ENCODE results near the gene KMT2A.

KMT2A gene

DNA sequence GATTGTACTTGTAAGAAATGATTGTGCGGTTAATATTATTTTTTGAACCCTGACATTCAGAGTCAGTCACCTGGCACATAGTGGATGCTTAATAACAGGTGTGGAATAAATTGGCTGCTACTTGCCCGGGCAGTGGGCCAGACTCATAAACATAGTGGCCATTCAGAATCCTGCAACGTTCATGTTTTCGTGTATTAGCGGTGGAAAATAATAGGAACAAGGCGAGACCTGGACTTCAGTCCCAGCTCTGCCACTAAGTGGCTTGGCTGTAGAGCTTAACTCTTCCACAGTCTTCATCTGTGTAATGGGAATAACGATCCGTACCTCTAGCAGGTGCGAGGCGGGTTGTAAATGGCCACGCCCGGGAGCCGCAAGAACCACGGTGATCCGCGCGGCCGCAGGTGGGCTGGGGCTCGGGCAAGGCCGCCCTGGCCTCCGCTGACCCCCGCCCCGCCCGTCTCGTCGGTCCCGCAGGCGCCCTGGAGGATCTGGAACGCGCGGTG, 93.9 kb downstream of the KMT2A start:
- Histone ChIP-seq H3K36me3 (peaks cover 1% of the 10 kb centered on the region), H3K4me1 (ENCODE audit: control insufficient read depth in 1 of 2, insufficient read depth in 1 of 2, low read depth in 1 of 2, low read length in 1 of 2) (peaks cover 14 to 16% of the 10 kb centered on the region in 2 experiments), H3K4me3 (ENCODE audit: low read depth in 1 of 2, low read length in 1 of 2) (peak overlapping the region; percentile 56 to 63), H3K9me3 (no peaks in the 10 kb centered on the region), H3K27me3 (peaks cover 39% of the 10 kb centered on the region), H3K27ac (no peak overlapping the region)
- TF ChIP-seq, protein P1, sequence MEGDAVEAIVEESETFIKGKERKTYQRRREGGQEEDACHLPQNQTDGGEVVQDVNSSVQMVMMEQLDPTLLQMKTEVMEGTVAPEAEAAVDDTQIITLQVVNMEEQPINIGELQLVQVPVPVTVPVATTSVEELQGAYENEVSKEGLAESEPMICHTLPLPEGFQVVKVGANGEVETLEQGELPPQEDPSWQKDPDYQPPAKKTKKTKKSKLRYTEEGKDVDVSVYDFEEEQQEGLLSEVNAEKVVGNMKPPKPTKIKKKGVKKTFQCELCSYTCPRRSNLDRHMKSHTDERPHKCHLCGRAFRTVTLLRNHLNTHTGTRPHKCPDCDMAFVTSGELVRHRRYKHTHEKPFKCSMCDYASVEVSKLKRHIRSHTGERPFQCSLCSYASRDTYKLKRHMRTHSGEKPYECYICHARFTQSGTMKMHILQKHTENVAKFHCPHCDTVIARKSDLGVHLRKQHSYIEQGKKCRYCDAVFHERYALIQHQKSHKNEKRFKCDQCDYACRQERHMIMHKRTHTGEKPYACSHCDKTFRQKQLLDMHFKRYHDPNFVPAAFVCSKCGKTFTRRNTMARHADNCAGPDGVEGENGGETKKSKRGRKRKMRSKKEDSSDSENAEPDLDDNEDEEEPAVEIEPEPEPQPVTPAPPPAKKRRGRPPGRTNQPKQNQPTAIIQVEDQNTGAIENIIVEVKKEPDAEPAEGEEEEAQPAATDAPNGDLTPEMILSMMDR (IDR thresholded peaks at IDR 0.05), result no peak

DNA sequence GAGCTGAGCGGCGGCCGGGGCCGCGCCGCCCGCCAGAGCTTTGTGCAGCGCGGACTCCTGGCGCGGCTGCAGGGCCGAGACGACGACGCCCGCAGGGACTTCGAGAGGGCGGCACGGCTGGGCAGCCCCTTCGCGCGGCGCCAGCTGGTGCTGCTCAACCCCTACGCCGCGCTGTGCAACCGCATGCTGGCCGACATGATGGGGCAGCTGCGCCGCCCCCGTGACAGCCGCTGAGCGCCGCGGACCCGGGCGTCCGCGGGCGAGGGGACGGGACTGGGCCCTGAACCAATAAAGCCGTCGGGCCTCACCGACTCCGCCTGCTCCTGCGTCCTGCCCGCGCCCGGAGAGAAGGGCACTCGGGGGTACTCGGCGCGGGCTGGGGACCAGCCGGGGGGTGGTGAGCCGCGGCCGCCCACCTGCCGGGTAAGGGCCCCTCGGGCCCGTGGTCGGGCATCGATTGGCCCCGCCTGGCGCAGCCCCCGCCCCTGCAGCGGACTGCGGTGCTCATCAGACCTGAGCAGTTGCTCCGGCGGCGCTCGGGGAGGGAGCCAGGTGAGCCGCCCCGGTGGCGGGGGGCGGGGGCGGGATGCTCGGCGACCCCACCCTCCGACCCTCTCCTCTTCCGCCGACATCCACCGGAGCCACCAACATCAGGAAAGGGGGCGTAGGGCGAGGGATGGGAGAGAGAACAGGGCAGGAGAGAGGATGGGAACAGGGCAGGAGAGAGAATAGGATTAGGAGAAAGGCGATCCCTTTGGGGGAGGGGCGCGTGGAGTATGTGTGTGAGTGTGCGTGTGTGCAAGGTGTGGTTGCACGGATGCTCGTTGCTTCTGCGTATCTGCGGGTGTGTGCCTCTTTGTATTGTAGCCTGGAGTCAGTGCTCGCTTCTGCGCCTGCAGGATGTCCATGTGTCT, 94.6 kb downstream of the KMT2A start, which contains the start of gene TMEM25:
TMEM25 (plus strand) TSS at position 510 of the 914 bp plus-strand sequence. CDS start 610 bp downstream, outside the sequence.
- H3K36me3 ChIP-seq, result no peaks in the 10 kb centered on the region
- H3K9me3 ChIP-seq, result no peaks in the 10 kb centered on the region
- TF ChIP-seq, protein P1 (IDR thresholded peaks at IDR 0.05), result no peak
- peaks cover 14 to 16% of the 10 kb centered on the region in 2 experiments for H3K4me1 ChIP-seq (ENCODE audit: control insufficient read depth in 1 of 2, insufficient read depth in 1 of 2, low read depth in 1 of 2, low read length in 1 of 2)
- H3K27ac ChIP-seq, result no peak within 1 kb of the TSS
- H3K4me3 ChIP-seq (ENCODE audit: low read depth in 1 of 2, low read length in 1 of 2), result peak within 1 kb of the TSS; percentile 56 to 63
- H3K27me3 ChIP-seq, result peaks cover 39% of the 10 kb centered on the region

- Histone ChIP-seq H3K4me3 (ENCODE audit: low read depth in 1 of 2, low read length in 1 of 2) (peak overlapping the region; percentile 56 to 63), H3K36me3 (no peaks in the 10 kb centered on the region), H3K9me3 (no peaks in the 10 kb centered on the region), H3K4me1 (ENCODE audit: control insufficient read depth in 1 of 2, insufficient read depth in 1 of 2, low read depth in 1 of 2, low read length in 1 of 2) (peaks cover 14 to 16% of the 10 kb centered on the region in 2 experiments), H3K27me3 (peaks cover 39% of the 10 kb centered on the region), H3K27ac (no peak overlapping the region)
- TF ChIP-seq, protein P1 (IDR thresholded peaks at IDR 0.05), result no peak
These were observed 95.3 kb downstream of the KMT2A start for GRCh38 chr11:118531597-118532084.

GRCh38 chr11:118532091-118532490, 95.8 kb downstream of the KMT2A start:
- Histone ChIP-seq H3K9me3 (no peaks in the 10 kb centered on the region), H3K4me3 (ENCODE audit: low read depth in 1 of 2, low read length in 1 of 2) (no peak overlapping the region), H3K27ac (no peak overlapping the region), H3K27me3 (peaks cover 39% of the 10 kb centered on the region), H3K4me1 (ENCODE audit: control insufficient read depth in 1 of 2, insufficient read depth in 1 of 2, low read depth in 1 of 2, low read length in 1 of 2) (peaks cover 14 to 16% of the 10 kb centered on the region in 2 experiments), H3K36me3 (no peaks in the 10 kb centered on the region)
- TF ChIP-seq, protein P1 (IDR thresholded peaks at IDR 0.05), result no peak

DNA sequence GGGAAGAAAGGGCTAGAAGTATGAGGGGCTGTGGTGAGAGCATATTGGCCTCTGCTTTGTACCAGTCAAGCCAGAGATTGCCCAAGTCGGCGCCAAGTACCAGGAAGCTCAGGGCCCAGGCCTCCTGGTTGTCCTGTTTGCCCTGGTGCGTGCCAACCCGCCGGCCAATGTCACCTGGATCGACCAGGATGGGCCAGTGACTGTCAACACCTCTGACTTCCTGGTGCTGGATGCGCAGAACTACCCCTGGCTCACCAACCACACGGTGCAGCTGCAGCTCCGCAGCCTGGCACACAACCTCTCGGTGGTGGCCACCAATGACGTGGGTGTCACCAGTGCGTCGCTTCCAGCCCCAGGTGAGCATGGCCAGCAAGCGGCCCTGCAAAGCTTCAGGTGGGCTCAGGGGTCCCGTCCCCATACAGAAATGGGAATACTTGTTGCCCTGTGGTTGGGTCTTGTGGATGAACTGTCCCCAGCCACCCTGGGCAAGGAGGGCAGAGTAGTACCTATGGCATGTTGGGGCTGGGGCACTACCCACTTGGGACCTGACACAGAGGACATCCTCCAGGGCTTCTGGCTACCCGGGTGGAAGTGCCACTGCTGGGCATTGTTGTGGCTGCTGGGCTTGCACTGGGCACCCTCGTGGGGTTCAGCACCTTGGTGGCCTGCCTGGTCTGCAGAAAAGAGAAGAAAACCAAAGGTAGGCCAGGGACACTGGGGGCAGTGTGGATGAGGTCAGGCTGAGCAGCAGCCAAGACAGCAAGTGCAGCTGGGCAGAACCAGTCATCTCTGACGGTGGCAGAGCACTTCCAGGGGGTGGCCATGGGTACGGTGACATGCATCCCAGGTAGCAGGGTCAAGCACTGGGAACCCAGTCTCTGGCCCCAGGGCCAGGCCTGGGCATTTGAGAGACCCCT, 96.8 kb downstream of the KMT2A start:
- TF ChIP-seq, protein P1 (IDR thresholded peaks at IDR 0.05), result no peak

More for the DNA sequence above, 96.8 kb downstream of the KMT2A start:
- H3K27me3 ChIP-seq, result peaks cover 39% of the 10 kb centered on the region
- no peaks in the 10 kb centered on the region for H3K36me3 ChIP-seq
- H3K4me3 ChIP-seq (ENCODE audit: low read depth in 1 of 2, low read length in 1 of 2), result no peak overlapping the region
- peaks cover 14 to 16% of the 10 kb centered on the region in 2 experiments for H3K4me1 ChIP-seq (ENCODE audit: control insufficient read depth in 1 of 2, insufficient read depth in 1 of 2, low read depth in 1 of 2, low read length in 1 of 2)
- no peak overlapping the region for H3K27ac ChIP-seq
- H3K9me3 ChIP-seq, result no peaks in the 10 kb centered on the region

All from neutrophil (primary cell).